Measurements from ENCODE around the gene HOXB1.

GRCh38 chr17:48517478-48517877, 13.3 kb downstream of the HOXB1 start:
- TF ChIP-seq CTCF (IDR thresholded peaks at IDR 0.05) (no peak), POLR2A (IDR thresholded peaks at IDR 0.05) (no peak)
